ENCODE measurements around the gene CCSER1.
A peak's percentile ranks its signal among the peaks of the same experiment; 100 is the strongest.
"Not testable (repeated sequence)": the region's sequence is repeated elsewhere in the genome, so short reads cannot be mapped to it uniquely, and the experiment has no call there.

CCSER1 gene

DNA sequence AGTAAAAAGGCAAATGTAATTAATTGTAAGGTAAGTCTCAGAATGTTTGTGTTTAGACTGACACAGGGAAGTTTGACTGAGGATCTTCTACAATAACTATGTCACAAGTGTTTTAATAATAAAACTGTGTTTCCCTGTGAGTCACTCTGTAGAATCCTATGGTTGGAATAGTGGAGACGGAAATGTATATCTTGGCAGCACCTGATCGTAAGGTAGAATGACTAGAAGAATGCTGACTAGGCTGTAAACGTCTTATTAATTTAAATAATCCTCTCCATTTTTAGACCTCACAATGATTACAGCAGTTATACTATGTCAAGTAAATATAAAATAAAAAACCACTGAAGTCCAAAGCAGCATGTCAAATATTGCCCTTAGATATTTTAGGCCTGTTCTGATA, 266.0 kb downstream of the CCSER1 start:
- ATAC-seq = no peak
- Mint-ChIP-seq H3K9me3 (peaks cover 3% of the 10 kb centered on the region), H3K27ac (no peak overlapping the region), H3K4me3 (no peak overlapping the region), H3K36me3 (no peaks in the 10 kb centered on the region), H3K4me1 (no peaks in the 10 kb centered on the region)
- no peak for DNase-seq (ENCODE audit: low spot score in 2 of 2)

DNA sequence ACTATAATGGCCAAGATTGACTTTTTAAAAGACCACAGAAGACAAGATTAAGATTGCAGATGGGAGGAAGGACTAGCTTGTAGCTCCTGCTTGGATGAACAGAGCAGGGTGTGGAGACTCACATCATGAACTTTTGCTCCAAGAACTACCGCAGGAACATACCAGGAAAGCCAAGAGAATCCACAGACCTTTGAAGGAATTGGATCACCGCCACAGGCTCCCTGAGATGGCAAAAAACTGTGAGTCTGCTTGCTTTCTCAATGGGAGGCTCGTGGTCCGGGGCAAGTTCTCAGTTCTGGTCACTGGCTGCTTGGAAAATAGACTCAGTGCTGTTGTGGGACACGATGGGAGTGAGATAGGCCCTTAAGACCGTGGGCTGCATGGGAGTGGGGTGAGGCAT, 276.6 kb downstream of the CCSER1 start:
- no peaks in the 10 kb centered on the region for H3K4me1 Mint-ChIP-seq
- no peaks in the 10 kb centered on the region for H3K36me3 Mint-ChIP-seq

DNA sequence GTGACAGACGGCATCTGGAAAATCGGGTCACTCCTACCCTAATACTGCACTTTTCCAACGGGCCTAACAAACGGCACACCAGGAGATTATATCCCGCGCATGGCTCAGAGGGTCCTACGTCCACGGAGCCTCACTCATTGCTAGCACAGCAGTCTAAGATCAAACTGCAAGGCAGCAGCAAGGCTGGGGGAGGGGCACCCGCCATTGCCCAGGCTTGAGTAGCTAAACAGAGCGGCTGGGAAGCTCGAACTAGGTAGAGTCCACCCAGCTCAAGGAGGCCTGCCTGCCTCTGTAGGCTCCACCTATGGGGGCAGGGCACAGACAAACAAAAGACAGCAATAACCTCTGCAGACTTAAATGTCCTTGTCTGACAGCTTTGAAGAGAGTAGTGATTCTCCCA, 280.7 kb downstream of the CCSER1 start:
- not testable (repeated sequence) for H3K36me3 Mint-ChIP-seq; H3K4me1 Mint-ChIP-seq; ATAC-seq; H3K27ac Mint-ChIP-seq; DNase-seq (ENCODE audit: low spot score in 2 of 2); H3K4me3 Mint-ChIP-seq
- H3K9me3 Mint-ChIP-seq = peaks cover 12% of the 10 kb centered on the region

More for the DNA sequence above, 276.6 kb downstream of the CCSER1 start:
- DNase-seq (ENCODE audit: low spot score in 2 of 2) = no peak
- no peak for ATAC-seq
- Mint-ChIP-seq H3K4me3 (no peak overlapping the region), H3K9me3 (peaks cover 4% of the 10 kb centered on the region), H3K27ac (no peak overlapping the region)

DNA sequence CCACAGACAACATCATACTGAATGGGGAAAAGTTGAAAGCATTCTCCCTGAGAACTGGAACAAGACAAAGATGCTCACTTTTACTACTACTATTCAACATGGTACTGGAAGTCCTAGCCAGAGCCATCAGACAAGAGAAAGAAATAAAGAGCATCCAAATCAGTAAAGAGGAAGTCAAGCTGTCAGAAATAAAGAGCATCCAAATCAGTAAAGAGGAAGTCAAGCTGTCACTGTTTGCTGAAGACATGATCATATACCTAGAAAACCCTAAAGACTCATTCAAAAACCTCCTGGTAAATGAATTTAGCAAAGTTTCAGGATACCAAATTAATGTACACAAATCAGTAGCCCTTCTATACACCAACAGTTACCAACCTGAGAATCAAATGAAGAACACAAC, 285.6 kb downstream of the CCSER1 start:
- not testable (repeated sequence) for H3K27ac Mint-ChIP-seq; H3K36me3 Mint-ChIP-seq; H3K4me1 Mint-ChIP-seq; DNase-seq (ENCODE audit: low spot score in 2 of 2); ATAC-seq; H3K4me3 Mint-ChIP-seq
- peaks cover 11% of the 10 kb centered on the region for H3K9me3 Mint-ChIP-seq

DNA sequence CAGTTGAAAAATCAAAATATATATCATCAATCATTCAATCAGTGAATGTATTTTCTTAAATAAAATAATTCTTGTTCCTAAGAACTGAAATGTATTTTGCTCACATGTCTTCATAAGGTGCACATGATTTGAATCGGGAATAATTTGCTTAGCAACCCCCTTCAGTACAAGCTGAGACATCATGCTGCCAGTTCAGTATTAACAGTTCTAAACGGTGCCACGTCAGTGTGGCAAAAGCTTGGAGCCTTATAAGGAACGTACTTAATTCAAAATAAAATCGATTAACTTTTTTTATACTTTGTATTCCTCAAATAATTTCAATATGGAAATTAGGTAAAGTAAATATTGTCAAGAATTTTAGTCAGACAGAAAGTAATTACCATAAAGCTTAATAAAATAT, 287.9 kb downstream of the CCSER1 start:
- no peak for ATAC-seq

DNA sequence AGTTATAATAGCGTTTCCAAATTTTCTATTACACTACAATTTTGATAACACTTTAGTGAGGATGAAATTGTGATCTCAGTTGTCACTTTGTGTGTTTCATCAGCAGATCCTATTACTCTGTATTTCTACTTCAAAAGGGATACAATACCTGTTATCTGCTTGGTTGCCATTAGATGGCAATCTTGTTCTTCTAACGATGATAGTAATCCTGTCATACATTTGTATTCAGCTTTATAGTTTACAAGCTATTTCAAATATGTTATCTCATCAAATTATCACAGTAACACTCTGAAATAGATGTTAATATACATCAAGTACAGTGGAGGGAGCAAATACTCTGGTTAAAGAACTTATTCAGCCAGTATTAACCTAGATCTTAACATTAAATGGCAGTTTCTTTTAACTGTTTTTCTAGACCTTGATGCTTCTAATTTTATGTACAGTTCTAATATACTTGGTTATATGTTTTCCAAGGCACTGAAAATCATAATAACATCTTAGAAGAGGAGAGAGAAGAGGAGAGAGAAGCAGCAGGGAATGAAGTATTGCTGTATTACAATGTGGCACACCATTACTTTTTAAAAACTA, 292.0 kb downstream of the CCSER1 start:
- ATAC-seq = no peak
- H3K9me3 Mint-ChIP-seq = peaks cover 8% of the 10 kb centered on the region
- no peak overlapping the region for H3K27ac Mint-ChIP-seq
- DNase-seq (ENCODE audit: low spot score in 2 of 2) = no peak
- H3K4me1 Mint-ChIP-seq = no peaks in the 10 kb centered on the region
- no peaks in the 10 kb centered on the region for H3K36me3 Mint-ChIP-seq
- H3K4me3 Mint-ChIP-seq = no peak overlapping the region

More for the DNA sequence above, 287.9 kb downstream of the CCSER1 start:
- no peaks in the 10 kb centered on the region for H3K36me3 Mint-ChIP-seq
- DNase-seq (ENCODE audit: low spot score in 2 of 2) = no peak
- no peak overlapping the region for H3K27ac Mint-ChIP-seq
- no peak overlapping the region for H3K4me3 Mint-ChIP-seq
- no peaks in the 10 kb centered on the region for H3K4me1 Mint-ChIP-seq
- H3K9me3 Mint-ChIP-seq = peaks cover 9% of the 10 kb centered on the region

DNA sequence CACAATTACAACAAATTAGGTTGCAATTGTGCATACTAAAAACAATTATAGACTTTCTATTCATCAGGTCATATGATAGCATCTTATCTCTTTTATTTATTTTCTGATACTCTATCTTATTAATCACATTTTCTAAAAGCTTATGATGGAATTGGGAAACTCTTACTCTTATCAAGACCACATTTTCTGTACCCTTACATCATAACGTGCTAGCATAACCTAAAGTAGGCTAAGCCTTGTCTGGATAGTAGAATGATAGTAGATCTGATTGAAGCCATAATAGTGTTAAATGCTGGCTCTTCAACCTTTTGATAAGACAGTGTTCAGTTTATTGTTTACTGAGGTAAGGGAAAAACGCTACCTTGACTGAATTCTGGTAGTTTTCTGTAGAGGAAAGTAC, 294.0 kb downstream of the CCSER1 start:
- DNase-seq (ENCODE audit: low spot score in 2 of 2) = no peak
- H3K27ac Mint-ChIP-seq = no peak overlapping the region
- ATAC-seq = no peak
- peaks cover 18% of the 10 kb centered on the region for H3K9me3 Mint-ChIP-seq
- H3K4me3 Mint-ChIP-seq = no peak overlapping the region
- no peaks in the 10 kb centered on the region for H3K36me3 Mint-ChIP-seq
- H3K4me1 Mint-ChIP-seq = no peaks in the 10 kb centered on the region

DNA sequence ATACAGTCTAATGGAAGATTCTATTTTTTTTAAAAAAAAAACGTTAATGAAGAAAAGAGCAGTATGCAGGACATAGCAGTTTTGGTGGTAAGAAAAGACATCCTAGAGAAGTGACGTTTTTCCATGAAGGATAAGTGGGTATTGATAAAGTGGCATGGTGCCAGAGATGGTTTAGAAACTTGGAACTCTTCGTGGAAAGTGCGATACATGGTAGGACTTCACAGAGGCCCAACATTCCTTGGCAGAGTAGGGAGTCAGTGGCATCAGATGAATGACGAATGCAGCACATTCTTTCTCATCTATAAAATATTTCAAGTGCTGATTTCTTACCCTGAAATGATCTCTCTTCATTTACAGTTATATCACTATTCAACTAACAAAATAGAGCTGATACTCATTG, 298.7 kb downstream of the CCSER1 start:
- ATAC-seq = no peak
- no peaks in the 10 kb centered on the region for H3K36me3 Mint-ChIP-seq
- DNase-seq (ENCODE audit: low spot score in 2 of 2) = no peak
- no peak overlapping the region for H3K4me3 Mint-ChIP-seq
- H3K4me1 Mint-ChIP-seq = no peaks in the 10 kb centered on the region
- H3K9me3 Mint-ChIP-seq = peaks cover 18% of the 10 kb centered on the region
- no peak overlapping the region for H3K27ac Mint-ChIP-seq

DNA sequence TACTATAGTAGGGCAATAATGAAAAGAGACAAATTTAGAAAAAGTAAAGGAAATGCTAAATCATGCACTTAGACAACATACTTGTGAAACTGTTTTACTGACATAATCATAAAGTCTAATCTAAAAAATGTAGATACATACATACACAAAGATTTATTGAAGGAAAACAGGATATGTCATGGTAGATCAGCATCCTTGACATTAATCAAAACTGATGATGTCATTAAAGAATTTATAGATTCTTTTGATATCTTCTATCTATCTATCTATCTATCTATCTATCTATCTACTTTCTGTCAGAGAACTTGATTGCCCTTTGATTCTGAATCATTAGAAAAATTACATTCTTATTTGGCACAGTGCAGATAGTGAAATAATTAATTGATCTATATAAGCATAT, 311.3 kb downstream of the CCSER1 start:
- H3K9me3 Mint-ChIP-seq = no peaks in the 10 kb centered on the region
- no peak for ATAC-seq
- no peak overlapping the region for H3K4me3 Mint-ChIP-seq
- H3K36me3 Mint-ChIP-seq = no peaks in the 10 kb centered on the region
- no peak overlapping the region for H3K27ac Mint-ChIP-seq
- DNase-seq (ENCODE audit: low spot score in 2 of 2) = no peak
- H3K4me1 Mint-ChIP-seq = no peaks in the 10 kb centered on the region

DNA sequence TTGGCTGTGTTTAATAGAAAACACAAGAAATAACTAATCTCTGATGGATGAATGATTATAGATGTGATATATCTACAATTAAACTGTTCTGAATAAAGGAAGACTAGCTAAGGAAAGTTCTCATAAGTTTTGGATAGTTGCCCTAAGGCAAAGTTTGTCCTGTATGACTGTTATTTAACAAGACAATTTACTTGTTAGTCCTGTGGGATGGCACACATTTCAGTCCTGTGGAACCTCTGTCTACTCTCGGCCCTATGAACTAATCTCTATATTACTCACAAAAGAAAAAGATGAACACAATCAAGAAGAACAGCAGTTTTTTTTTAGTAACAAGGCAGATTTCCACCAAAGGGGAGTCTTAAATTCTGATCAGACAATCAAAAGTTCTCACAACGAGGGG, 314.6 kb downstream of the CCSER1 start:
- Mint-ChIP-seq H3K9me3 (no peaks in the 10 kb centered on the region), H3K36me3 (no peaks in the 10 kb centered on the region), H3K4me3 (no peak overlapping the region), H3K27ac (no peak overlapping the region), H3K4me1 (no peaks in the 10 kb centered on the region)
- ATAC-seq = no peak
- DNase-seq (ENCODE audit: low spot score in 2 of 2) = no peak

DNA sequence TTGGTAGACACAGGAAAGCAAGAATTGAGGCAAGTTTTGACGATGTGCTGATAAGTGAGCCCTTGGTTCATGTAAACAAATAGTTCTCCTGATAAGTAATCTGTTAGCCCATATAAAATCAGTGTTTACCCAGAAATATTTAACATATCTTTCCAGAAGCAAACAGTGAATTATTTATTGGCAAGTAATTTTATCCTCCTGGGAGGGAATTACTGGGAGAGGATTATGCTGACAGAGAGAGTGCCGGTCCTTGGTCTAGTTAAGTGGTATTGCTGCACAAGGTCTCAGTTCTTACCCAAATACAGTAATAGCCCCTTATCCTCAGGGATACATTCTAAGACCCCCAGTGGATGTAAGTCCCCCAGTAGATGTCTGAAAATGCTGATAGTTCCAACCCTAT, 315.4 kb downstream of the CCSER1 start:
- ATAC-seq = no peak
- DNase-seq (ENCODE audit: low spot score in 2 of 2) = no peak
- H3K9me3 Mint-ChIP-seq = no peaks in the 10 kb centered on the region
- no peaks in the 10 kb centered on the region for H3K36me3 Mint-ChIP-seq
- no peaks in the 10 kb centered on the region for H3K4me1 Mint-ChIP-seq
- no peak overlapping the region for H3K27ac Mint-ChIP-seq
- H3K4me3 Mint-ChIP-seq = no peak overlapping the region

DNA sequence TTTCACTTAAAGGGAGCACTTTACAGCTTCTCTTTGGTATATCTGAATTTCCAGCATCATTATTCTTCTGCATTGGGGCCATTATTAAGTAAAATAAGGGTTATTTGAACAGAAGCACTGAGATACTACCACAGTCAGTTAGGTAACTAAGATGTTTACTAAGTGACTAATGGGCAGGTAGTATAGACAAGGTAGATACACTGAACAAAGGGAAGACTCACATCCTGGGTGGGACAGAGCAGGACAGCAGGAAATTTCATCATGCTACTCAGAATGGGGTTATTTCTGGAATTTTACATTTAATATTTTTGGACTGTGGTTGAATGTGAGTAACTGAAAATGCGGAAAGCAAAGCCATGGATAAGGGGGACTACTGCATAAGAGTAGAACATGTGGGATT, 316.0 kb downstream of the CCSER1 start:
- ATAC-seq (no peak), DNase-seq (ENCODE audit: low spot score in 2 of 2) (no peak)
- Mint-ChIP-seq H3K36me3 (no peaks in the 10 kb centered on the region), H3K4me1 (no peaks in the 10 kb centered on the region), H3K27ac (no peak overlapping the region), H3K4me3 (no peak overlapping the region), H3K9me3 (no peaks in the 10 kb centered on the region)

DNA sequence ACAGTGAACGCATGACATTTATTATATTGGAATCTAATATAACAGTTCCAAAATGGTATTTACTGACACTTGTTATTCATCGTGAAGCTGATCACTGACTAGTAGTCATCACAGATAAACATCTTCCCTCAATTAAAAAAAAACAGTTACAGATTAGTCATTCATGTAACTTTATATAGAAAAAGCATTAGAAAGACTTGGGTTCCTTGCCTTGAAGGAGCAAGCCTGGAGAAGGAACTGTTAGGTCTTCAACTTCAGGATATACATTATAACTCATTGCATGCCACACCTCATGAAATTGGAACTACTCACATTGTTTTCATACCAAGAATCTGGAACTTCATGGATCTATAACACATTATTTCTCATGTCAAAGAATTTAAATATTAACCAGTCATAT, 317.7 kb downstream of the CCSER1 start:
- peaks cover 3% of the 10 kb centered on the region for H3K9me3 Mint-ChIP-seq
- H3K36me3 Mint-ChIP-seq = no peaks in the 10 kb centered on the region
- DNase-seq (ENCODE audit: low spot score in 2 of 2) = no peak
- no peaks in the 10 kb centered on the region for H3K4me1 Mint-ChIP-seq
- H3K27ac Mint-ChIP-seq = no peak overlapping the region
- no peak for ATAC-seq
- H3K4me3 Mint-ChIP-seq = no peak overlapping the region

DNA sequence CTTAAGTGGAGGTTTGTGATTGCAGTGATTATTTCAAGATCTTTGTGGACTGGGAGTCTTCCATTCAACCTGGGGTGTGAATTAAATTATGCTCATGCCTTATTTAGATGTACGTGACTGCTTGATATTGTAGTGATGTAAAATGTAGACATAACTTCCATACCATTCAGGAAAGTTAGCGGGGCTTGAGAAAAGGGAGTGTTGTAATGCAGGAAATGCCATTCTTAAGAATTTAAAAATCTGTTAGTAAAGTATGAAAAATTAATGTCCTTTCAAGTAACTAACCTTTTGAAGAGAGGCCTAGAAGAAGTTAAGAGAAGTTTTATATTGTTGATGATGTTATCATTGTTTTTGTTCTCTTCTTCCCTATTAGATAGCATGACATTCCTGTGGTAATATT, 318.2 kb downstream of the CCSER1 start:
- Mint-ChIP-seq H3K36me3 (no peaks in the 10 kb centered on the region), H3K4me1 (no peaks in the 10 kb centered on the region), H3K9me3 (peaks cover 3% of the 10 kb centered on the region), H3K27ac (no peak overlapping the region), H3K4me3 (no peak overlapping the region)
- no peak for DNase-seq (ENCODE audit: low spot score in 2 of 2)
- ATAC-seq = no peak

DNA sequence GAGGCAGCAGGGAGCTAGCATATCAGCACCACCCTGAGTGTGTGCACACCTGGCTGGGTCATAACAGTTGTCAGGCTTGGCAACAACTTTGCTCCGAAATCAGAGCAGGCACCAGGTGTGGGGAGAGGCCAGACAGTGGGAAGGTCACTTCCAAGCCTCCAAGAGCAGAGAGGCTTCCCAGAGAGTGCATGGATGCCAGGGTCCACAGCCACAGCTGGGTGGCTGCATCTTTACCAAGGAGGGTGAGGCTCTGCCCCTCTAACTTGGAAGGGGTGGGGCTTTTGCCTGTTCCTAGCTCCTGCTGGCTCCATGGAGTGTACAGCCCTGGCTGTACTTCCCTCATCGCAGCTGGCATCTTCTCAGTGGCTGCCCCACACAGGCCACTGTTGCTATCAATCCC, 322.4 kb downstream of the CCSER1 start:
- H3K27ac Mint-ChIP-seq = no peak overlapping the region
- H3K4me3 Mint-ChIP-seq = no peak overlapping the region
- DNase-seq (ENCODE audit: low spot score in 2 of 2) (no peak), ATAC-seq (peak; percentile 13)
- no peaks in the 10 kb centered on the region for H3K4me1 Mint-ChIP-seq
- H3K9me3 Mint-ChIP-seq = peaks cover 6% of the 10 kb centered on the region
- no peaks in the 10 kb centered on the region for H3K36me3 Mint-ChIP-seq

DNA sequence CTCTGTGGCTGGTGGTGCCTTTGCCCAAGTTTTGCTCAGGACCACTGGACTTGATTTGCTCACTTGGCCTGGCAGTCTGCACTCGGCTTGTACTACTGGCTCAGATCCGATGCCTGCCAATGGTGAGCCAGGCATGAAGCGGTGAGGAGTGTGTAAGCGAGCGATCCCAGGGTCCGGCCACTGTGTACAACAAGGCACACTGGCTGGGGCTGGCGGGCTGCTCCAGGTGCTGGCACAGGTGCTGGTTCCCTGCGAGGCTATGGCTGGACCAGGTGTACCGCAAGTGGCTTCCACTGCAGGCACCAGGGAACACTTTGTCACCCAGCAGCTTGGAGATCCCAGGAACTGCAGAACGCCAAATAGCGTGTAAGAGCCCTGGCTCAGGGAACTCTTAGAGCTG, 329.7 kb downstream of the CCSER1 start:
- Mint-ChIP-seq H3K9me3 (peaks cover 3% of the 10 kb centered on the region), H3K27ac (no peak overlapping the region), H3K4me1 (no peaks in the 10 kb centered on the region), H3K36me3 (no peaks in the 10 kb centered on the region), H3K4me3 (no peak overlapping the region)
- ATAC-seq = no peak
- no peak for DNase-seq (ENCODE audit: low spot score in 2 of 2)

DNA sequence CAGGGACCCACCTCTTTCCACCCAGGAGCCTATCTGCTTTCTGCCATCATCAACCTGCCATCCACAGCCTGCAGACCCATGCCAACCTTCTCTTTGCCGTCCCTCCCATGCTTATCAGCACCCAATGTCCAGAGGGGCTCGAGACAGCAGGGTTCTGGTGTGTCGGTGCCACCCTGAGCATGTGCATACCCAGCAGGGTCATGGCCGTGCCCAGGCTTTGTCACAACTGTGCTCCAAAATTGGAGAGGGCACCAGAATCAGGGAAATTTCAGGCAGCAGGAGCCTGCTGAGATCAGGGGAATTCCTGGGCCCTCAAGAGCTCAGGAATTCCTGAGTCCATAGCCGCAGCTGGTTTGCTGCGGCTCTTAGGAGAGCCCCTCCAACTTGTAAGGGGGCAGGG, 330.6 kb downstream of the CCSER1 start:
- ATAC-seq = peak; percentile 6
- no peak overlapping the region for H3K4me3 Mint-ChIP-seq
- no peak for DNase-seq (ENCODE audit: low spot score in 2 of 2)
- no peaks in the 10 kb centered on the region for H3K4me1 Mint-ChIP-seq
- H3K36me3 Mint-ChIP-seq = no peaks in the 10 kb centered on the region
- H3K9me3 Mint-ChIP-seq = peaks cover 3% of the 10 kb centered on the region
- no peak overlapping the region for H3K27ac Mint-ChIP-seq
